Right atrium auricular region (tissue), 2 donors: Measurements from ENCODE around the gene SLC27A6. TPM values are rescaled to one million over a fixed set of nuclear protein-coding genes. Genes with fewer than 3 reads are reported as not detected.
"Not testable (repeated sequence)": the region's sequence is repeated elsewhere in the genome, so short reads cannot be mapped to it uniquely, and the experiment has no call there.

ENCODE experiments used
- DNase-seq: peaks from one replicate; pipeline ENCODE4 v3.0.0-alpha.2; 2019; ENCODE audit warnings: low spot score
- H3K27ac ChIP-seq, 2 donors: fragments of 200-600 bp; sonication (generic); 1 replicate in 1 of 2; 2 replicates in 1 of 2; pipeline ENCODE4 v1.5.1; 2016 to 2019
- H3K27me3 ChIP-seq, 2 donors: fragments of 200-600 bp; sonication (generic); one replicate each; pipeline versions ENCODE4 v1.5.1 to v1.6.0; 2017 to 2019
- H3K36me3 ChIP-seq: fragments of 200-600 bp; sonication (generic); one replicate; pipeline ENCODE4 v1.5.1; 2016
- H3K4me1 ChIP-seq, 2 donors: fragments of 200-600 bp; sonication (generic); one replicate each; pipeline versions ENCODE4 v1.5.1 to v1.6.0; 2017 to 2019
- H3K4me3 ChIP-seq, 2 donors: fragments of 200-600 bp; sonication (generic); 1 replicate in 1 of 2; 2 replicates in 1 of 2; pipeline ENCODE4 v1.5.1; 2017 to 2019; ENCODE audit warnings: mild to moderate bottlenecking in 1 of 2, moderate library complexity in 1 of 2
- H3K9me3 ChIP-seq, 2 donors: fragments of 200-600 bp; sonication (generic); one replicate each; pipeline ENCODE4 v1.5.1; 2019
- CTCF ChIP-seq, 2 donors: fragments of 200-600 bp; sonication (generic); IDR thresholded peaks; one replicate each; pipeline ENCODE4 v1.5.1; 2019; ENCODE audit warnings: antibody characterized with exemption in 2 of 2
- total RNA-seq, 2 donors: library from RNA; depleted of rRNA; stranded (reverse); fragments of >200 nt; gene quantifications; one replicate each; pipeline ENCODE4 v1.1.0, GENCODE V29; 2016

Gene SLC27A6
- total RNA-seq, 2 donors from 2014 or later: 15.2 to 50.6 TPM

- no peaks in the 10 kb centered on the region for H3K36me3 ChIP-seq
- TF ChIP-seq CTCF (IDR thresholded peaks at IDR 0.05): no peak
- H3K4me3 ChIP-seq: no peak overlapping the region
- H3K27me3 ChIP-seq: no peaks in the 10 kb centered on the region
- peak overlapping the region; percentile 56 to 83 for H3K27ac ChIP-seq
- H3K4me1 ChIP-seq: peaks cover 0 to 7% of the 10 kb centered on the region in 2 donors
- DNase-seq: no peak
- no peaks in the 10 kb centered on the region for H3K9me3 ChIP-seq
Measured at GRCh38 chr5:128927644-128928043, 37.6 kb upstream of the SLC27A6 start.

GRCh38 chr5:128932232-128932631, 33.1 kb upstream of the SLC27A6 start:
- H3K4me3 ChIP-seq, H3K36me3 ChIP-seq, DNase-seq, H3K9me3 ChIP-seq, H3K27me3 ChIP-seq, H3K27ac ChIP-seq, H3K4me1 ChIP-seq: not testable (repeated sequence)

- H3K36me3 ChIP-seq, H3K27me3 ChIP-seq, H3K9me3 ChIP-seq, H3K27ac ChIP-seq, H3K4me3 ChIP-seq, H3K4me1 ChIP-seq, DNase-seq: not testable (repeated sequence)
Measured at GRCh38 chr5:128943100-128943499, 22.2 kb upstream of the SLC27A6 start.

GRCh38 chr5:128949847-128950546, 15.3 kb upstream of the SLC27A6 start:
- no peaks in the 10 kb centered on the region for H3K27me3 ChIP-seq
- TF ChIP-seq CTCF (IDR thresholded peaks at IDR 0.05): no peak

GRCh38 chr5:128951301-128951700, 14.0 kb upstream of the SLC27A6 start:
- DNase-seq: not testable (repeated sequence)

More at GRCh38 chr5:128949847-128950546, 15.3 kb upstream of the SLC27A6 start:
- no peak overlapping the region for H3K27ac ChIP-seq
- no peaks in the 10 kb centered on the region for H3K36me3 ChIP-seq
- no peak overlapping the region for H3K4me3 ChIP-seq
- H3K9me3 ChIP-seq: no peaks in the 10 kb centered on the region
- H3K4me1 ChIP-seq: no peaks in the 10 kb centered on the region
- DNase-seq: no peak

GRCh38 chr5:128956164-128956563, 9.1 kb upstream of the SLC27A6 start:
- Histone ChIP-seq H3K9me3 (peaks cover 0 to 5% of the 10 kb centered on the region in 2 donors), H3K4me1 (no peaks in the 10 kb centered on the region), H3K27me3 (no peaks in the 10 kb centered on the region), H3K36me3 (no peaks in the 10 kb centered on the region), H3K4me3 (no peak overlapping the region), H3K27ac (no peak overlapping the region)
- DNase-seq: no peak
- TF ChIP-seq CTCF (IDR thresholded peaks at IDR 0.05): no peak

More at GRCh38 chr5:128951301-128951700, 14.0 kb upstream of the SLC27A6 start:
- H3K27me3 ChIP-seq, H3K36me3 ChIP-seq, H3K4me1 ChIP-seq, H3K27ac ChIP-seq, H3K9me3 ChIP-seq, H3K4me3 ChIP-seq: not testable (repeated sequence)

- TF ChIP-seq CTCF (IDR thresholded peaks at IDR 0.05): no peak
- Histone ChIP-seq H3K9me3 (peaks cover 0 to 5% of the 10 kb centered on the region in 2 donors), H3K36me3 (no peaks in the 10 kb centered on the region), H3K4me3 (no peak overlapping the region), H3K27ac (no peak overlapping the region), H3K27me3 (no peaks in the 10 kb centered on the region), H3K4me1 (peaks cover 0 to 5% of the 10 kb centered on the region in 2 donors)
- DNase-seq: no peak
Measured at GRCh38 chr5:128962211-128962610, 3.1 kb upstream of the SLC27A6 start.
